ENCODE measurements around the gene CST5.
"Not testable (repeated sequence)": the region's sequence is repeated elsewhere in the genome, so short reads cannot be mapped to it uniquely, and the experiment has no call there.

CST5 gene

DNA sequence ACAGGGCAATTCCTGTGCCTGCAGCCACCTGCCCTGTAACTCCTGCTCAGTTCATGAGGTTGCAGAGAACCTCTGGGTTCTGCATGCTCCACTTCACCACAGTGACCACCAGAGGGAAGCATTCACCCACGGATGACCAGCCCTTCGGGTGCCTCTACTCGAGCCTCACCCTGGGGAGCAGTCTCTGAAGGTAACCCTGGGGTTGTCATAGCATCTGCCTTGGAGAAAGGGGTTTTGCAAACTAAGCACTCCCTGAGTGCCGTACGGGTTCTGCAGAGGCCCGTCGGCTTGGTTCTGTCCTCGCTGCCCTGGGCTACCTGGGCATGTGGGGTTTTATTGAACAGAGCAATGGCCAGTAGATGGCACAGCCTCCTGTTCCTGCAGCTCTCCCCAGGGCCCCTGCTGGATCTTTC is 10.2 kb upstream of the CST5 start:
- peak; percentile 56 for DNase-seq (ENCODE audit: low read depth)

DNA sequence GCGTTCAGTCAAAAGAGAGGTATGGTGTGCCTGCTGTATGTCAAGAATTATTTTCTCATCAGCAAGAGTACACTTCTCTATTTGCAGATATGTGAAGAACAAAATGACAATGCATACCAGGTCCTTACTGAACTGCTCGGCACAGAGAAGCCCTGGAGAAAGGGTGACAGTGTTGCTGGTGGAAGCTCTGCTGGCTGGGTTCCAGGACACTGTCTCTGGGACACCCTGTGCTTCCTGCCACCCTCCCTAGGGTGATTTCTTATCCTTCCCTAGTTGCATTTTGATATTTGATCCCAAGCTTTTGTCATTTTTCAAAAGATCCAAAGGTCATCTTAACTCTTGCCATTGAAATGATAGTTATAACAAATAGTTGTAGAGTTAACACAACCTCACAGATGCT is 8.3 kb upstream of the CST5 start:
- no peak for DNase-seq (ENCODE audit: low read depth)

DNA sequence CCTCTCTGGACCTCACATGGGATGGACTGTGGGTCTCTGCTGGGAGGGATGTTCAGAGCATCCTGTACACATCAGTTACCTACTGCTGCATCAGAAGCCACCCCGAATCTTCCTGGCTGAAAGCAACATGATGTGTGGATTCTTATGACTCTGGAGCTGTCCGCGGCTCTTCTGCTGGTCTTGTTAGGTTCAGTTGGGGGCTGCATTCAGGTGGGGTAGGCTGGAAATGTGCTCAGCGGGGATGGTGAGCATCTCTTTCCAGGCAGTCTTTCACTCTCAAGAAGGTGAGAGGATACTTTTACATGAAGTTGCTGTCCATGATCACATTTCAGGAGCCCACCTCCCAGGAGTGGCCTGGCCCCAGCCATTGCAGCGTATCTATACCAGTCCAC is 5.2 kb upstream of the CST5 start:
- DNase-seq (ENCODE audit: low read depth) = no peak

DNA sequence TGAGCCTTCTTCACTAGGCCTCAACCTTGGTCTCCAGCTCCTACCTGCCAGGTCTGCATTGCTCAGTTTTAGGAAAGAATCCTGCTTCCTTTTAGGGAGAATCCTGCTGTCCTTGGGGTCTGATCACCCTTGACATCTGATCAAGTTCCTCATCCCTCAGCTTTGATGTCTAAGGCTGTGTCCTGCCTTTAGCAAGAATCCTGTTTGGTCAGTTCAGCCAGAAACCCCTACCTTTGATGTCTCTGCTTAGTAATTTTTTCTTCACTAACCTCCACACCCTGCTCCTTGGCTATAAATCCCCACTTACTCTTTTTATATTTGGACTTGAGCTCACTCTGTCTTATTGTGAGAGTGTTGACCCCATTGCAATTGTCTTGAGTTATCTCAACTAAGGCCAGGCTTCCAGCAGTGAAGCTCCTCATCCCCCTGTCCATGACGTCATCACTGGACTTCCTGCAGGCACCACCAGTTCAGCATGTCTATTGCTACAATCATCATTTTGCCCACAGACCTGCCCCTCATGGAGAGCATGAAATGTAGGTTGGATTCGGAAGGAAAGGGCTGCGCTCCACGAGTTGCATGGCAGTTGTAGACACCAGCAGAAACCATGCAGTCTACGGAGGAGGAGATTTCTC is 4.7 kb upstream of the CST5 start:
- no peak for DNase-seq (ENCODE audit: low read depth)

DNA sequence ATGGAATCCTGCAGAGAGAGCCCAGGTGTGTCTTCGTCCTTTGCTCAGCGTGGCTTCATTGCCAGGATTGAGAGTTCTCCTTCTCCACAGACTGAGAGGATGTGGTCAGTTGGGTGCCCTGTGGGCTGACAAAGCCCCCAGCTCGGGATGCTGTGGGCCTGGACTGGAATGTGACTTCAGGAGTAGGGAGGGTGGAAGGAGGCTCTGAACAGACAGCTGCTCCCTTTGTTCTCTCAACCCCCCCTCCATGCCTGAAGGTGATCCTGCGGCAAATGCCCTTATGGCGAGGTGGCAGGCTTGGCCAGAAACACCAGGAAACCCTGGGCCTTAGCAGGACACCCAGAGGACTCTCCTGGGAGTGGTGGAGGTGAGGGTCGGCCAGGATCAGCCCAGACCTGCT is 1.8 kb upstream of the CST5 start:
- no peak for DNase-seq (ENCODE audit: low read depth)

DNA sequence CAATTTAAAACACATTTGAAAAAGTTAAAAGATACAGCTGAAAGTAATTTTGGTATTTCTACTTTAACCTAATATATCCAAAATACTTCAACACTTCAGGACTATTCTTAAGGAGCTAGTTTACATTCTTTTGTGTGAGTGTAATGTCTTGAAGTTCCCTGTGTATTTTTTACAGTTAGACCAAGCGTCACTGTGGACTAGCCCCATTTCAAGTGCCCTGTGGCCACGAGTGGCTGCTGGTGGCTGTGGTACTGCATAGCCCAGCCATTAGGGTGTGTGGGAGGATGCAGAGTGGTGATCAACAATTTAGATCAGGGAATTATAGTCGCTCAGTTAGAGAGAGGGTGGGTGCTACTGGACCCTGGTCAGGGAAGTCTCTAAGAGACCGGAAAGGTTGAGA is 869 bp upstream of the CST5 start:
- no peak for DNase-seq (ENCODE audit: low read depth)

DNA sequence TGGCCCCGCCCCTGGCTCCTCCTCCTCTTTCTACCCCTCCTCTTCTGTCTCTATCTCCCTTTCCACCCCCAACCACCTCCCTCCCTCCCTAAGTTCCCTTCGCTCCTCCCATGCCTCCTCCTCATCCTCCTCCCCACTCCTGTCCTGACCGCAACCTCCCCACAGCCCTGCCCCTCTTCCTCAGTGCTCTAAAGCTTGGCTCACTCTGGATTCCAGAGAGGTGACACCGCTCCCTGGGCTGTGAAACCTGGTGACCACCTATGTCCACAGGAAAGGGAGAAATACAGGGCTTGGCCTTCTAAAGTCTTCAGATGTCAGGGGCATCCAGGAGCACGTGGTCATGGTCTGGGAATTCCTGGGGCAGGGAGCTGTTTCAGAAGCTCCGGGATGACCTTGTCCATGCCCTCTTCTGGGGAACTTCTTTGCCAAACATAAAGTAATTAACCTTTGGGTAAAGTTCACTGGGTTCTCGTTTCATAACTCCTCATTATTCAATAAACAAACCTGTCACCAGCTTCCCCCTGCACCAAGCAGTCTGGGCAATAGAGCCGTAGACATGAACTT is 345 bp upstream of the CST5 start:
- DNase-seq (ENCODE audit: low read depth) = no peak

DNA sequence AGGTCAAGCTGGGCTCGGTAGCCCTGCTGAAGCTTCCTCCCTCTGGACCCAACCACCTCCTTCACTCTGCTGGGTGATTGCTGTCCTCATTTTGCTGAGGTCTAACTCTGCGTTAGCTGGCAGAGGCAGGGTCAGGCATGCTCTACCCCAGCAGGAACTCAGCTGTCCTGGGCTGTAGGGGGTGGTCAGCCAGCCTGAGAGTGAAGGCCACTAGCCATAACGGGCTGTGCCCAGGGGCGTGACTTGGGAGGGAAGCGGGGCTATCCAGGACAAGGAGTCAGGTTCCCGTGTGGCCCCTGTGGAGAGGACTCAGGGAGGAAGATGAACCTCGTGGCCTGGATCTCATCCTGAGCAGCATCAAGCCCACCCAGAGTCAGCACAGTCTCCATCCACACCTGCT is 761 bp downstream of the CST5 start:
- no peak for DNase-seq (ENCODE audit: low read depth)

DNA sequence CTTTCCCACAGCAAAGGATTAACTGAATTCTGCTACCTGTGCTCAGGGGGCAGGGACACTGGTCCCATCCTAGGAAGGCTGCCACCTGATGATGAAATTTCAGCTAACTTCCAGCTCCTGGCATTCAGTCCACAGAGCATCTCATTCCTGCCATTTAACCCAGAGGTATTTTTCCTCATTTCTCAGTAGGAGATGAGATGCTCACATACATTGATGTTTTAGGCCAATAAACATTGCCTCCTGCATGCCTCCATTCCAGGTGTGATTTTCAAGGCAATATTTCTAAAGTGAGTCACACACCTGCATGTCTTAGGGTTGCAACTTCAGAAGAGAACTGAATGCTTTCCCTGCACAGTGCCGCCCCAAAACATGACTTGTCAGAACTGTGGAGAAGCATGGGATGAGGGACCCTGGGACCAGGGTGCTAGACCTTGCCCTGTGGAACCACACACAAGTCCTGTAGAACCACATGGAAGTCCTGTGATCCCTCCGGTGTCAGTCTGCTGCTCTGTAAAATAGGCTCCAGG is 1.5 kb downstream of the CST5 start:
- not testable (repeated sequence) for DNase-seq (ENCODE audit: low read depth)

DNA sequence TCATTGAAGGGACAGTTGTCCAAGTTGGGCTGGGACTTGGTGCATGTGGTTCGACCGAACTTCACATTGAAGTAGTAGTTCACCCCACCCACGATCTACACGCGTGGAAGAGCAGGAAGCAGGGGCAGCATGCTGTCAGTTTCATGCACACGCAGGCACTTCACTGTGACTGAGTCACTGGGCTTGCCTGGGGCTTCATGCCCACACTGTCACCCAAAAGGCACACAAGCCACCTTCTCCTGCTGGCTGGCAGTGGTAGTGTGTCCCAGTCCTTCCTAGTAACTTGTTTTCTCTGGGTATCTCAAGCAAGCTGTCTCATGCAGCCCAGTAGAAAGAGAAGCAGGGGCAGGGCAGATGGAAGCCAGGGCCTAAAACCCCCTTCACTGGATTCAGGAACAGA is 2.0 kb downstream of the CST5 start:
- no peak for DNase-seq (ENCODE audit: low read depth)

DNA sequence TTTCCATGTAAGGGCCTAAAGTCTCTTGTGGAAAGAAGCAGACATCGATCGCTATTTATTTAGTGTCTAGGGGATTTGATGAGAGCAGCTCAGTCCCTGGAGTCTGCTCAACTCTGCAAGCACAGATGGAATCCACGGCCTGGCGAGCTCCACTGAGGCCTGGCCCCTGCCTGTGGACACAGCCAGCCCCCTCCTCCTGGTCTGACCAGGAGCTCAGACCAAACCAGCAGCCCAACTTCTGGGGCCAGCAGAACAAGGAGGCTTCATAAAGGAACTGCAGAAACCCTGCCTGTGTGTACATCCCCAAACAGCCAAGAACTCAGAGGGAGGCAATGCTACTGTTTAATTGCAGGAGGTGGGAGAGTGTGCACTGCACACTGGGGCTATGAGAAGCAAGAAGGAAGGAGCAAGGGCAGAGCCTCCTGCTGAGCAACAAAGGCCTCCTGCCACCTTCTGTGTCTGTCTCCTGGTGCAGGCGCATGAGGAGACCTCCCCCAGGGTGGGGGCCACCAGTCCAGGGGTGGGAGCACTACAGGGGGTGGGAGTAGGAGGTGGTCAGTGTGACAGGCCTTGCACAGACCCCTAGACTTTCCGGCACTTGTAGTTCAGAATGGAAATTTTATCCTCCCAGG is 3.8 kb downstream of the CST5 start:
- DNase-seq (ENCODE audit: low read depth) = no peak

DNA sequence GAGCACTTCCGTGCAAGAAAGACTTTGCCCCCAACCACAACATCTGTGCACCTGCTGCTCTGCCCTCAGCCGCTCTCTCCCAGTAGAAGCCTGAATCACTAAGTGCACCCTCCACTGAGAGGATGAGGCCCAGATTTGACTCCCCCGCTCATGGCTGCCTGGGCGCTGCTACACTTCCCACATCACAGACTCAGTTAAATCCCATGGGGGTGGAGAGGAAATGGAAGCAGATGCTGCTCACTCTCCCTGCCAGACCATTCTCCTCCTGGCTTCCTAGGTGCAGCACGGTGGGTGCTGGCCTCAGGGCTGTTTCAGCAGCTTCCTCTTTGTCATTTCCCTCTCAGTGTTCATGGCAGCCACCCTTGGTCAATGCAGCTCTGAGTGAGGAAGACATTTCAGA is 4.8 kb downstream of the CST5 start:
- no peak for DNase-seq (ENCODE audit: low read depth)

DNA sequence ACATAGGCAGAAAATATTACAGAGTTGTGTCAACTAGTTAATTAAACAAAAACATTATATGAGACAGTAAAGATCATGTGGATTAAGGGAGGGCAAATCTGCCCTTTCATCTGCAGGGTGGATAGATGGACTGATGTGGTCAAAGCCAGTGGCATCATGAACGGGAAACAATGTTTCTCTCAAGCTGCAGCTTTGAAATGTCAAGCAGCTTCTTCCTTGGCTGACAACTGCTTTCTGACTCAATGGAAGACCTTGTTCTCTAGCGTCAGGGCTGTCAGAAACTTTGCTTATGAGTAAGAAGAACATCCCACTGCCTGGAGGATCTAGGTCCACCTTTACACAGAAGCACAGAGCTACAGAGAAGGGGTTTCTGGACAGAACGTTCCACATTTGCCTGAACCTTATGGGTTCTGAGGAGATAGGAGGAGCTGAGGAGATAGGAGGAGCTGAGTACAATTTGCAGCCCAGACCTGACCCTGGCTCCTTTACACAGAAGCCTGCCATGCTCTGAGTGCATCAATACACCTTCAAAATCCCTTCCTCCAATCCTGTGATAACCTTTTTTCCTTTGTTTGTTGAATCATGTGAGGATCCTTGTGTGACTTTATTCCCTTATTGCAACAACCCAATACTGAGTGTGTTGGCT is 6.1 kb downstream of the CST5 start:
- no peak for DNase-seq (ENCODE audit: low read depth)

DNA sequence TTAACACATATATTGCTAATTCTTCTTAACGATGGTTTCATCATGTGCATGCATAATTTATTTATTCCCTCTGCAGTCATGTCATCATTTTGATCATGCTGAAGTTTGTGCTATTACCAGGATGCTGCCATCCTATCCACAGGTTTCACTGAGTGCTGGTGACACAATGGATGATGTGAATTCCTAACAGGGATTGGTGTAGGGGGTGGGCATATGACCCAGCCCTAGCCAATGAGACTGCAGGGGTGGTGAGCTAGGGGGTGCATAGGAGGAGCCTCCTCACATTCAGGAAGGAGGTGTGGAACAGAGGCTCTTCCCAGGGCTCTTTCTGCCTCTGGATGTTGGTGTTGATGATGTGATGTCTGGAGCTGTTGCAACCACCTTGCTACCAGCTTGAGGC is 7.5 kb downstream of the CST5 start:
- no peak for DNase-seq (ENCODE audit: low read depth)

DNA sequence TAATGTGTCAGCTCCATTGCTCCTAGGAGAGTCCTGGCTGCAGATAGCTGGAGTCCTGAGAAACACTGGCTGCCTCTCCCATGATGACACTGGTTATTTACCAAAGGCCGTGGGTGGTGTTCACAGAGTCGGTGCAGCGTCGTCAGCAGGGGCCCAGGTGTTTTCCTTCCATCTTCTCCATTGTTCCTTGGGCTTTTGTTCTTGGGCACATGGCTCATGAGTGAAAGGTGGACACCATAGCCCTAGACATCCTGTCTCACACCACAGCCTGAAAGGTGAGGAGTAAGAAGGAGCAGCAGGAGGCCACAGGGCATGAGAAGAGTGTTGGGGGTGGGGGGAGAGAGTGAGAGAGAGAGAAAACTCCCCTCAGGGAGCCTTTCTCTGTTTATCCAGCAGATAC is 9.1 kb downstream of the CST5 start:
- DNase-seq (ENCODE audit: low read depth) = no peak

DNA sequence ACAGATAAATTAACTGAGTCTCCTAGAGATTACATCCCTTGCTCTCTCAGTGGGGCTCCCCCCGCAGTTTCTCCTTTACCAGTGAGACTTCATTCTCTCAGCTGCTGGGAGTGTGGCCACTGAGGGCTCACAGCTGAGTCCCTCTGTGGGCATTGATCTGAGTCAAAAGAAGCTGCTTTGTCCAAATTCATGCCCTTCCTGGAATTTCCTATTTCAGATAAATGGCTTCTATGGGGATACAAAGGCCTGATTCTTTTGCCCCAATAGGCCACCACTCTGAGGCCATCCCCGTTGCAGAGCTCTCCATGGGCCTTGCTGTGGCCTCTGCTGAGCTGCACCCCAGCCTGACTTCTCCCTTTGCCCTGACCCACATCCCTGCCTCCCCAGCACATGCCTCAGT is 10.0 kb downstream of the CST5 start:
- no peak for DNase-seq (ENCODE audit: low read depth)

DNA sequence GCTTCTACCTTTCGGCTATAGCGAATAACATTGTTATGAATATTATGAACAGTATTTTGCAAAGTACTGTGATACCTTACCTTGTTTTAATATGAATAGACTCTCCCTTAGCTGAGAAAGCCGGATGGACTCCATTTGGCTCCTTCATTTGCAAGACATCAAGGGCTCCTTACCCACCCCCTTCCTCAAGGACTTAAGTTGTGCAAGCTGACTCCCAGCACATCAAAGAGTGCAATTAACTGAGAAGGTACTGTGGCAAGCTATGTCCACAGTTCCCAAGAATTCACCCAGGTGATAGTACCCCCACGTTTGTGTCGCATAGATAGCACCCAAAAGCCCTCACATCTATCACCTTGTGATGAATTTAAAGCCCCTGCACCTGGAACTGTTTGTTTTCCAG is 11.2 kb downstream of the CST5 start:
- no peak for DNase-seq (ENCODE audit: low read depth)

DNA sequence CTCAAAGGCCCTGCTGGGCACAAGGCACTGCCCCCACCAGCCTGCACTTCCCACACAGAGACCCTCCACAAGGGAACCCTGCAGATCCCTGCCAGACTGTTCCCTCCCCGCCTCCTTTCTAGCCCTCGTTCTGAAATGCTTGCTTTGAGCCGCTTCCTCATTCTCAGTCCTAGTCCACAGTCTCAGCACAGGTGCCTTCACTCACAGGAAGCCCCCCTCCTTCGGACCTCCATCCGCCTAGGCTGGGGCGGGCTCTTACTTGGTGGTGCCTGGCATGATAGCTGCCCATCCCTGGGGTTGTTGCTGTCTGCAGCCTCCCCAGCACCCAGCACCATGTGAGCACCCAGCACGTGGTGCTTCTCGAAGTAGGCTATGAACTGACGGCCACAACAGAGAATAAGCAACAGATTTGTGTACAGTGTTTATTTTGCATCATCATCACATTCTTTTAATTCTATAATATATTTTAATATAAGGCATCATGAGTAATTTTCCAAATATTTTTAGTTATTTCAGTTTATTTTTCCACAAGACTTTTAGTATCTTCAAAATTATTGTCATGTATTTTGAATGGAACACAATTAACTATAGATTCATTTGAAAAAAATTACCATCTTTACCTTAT is 12.3 kb downstream of the CST5 start:
- no peak for DNase-seq (ENCODE audit: low read depth)

DNA sequence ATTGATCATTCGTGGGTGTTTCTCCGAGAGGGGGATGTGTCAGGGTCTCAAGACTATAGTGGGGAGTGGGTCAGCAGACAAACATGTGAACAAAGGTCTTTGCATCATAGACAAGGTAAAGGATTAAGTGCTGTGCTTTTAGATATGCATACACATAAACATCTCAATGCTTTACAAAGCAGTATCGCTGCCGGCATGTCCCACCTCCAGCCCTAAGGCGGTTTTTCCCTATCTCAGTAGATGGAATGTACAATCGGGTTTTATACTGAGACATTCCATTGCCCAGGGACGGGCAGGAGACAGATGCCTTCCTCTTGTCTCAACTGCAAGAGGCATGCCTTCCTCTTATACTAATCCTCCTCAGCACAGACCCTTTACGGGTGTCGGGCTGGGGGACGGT is 18.8 kb downstream of the CST5 start:
- DNase-seq (ENCODE audit: low read depth) = not testable (repeated sequence)

DNA sequence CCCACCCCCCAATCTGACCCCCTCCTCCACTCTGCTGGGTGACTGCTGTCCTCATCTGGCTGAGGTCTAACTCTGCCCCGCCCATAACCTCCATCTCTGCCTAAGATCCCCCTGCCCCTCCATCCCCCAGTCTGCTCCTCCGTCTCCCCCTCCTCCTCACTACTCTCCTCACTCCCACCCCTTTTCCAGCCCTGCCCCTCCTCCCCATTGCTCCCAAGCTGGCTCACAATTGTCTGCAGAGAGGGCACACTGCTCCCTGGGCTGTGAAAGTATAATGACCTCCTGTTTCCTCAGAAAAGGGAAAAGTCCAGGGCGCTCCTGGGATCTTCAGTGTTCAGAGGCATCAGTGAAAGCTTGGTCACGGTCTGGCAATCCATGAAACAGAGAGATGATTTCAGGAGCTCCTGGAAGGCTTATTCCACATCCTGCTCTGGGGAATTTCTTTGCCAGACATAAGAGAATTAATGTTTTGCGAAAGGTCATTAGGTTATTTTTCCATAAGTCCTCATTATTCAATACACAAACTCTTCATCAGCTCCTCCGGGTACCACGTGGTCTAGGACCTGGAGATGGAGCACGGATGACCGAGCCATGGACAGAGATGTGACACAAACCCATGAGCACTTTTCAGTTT is 21.5 kb downstream of the CST5 start:
- DNase-seq (ENCODE audit: low read depth) = no peak

DNA sequence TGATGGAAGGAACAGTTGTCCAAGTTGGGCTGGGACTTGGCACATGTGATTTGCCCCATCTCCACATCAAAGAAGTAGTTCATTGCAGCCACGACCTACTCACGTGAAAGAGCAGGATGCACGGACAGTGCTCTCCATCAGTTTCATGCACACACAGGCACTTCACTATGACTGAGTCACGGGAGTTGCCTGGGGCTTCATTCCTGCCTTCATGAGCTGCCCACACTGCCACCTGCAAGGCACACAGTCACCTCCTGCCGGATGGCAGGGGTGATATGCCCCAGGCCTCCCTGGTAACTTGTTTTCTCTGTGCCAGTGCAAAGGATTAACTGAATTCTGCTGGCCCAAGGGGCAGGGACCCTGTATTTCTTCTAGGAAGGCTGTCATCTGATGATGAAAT is 22.8 kb downstream of the CST5 start:
- no peak for DNase-seq (ENCODE audit: low read depth)

DNA sequence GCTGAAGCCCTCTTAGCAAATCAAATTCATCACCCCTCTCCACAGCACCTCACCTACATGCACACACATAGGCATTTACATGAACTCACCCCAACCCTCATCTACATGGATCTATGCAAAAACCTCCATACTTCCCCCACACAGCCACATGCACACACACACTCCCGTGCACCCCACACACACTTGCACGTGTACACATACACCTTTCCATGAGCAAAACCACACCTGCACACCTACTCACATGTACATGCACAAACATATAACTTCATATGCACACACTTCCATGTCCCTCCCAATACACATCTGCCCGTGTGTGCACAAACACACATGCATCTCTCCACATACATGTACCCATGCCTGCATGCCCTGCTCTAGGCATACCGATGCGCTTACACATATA is 23.3 kb downstream of the CST5 start:
- DNase-seq (ENCODE audit: low read depth) = no peak
